DOHH2 (cell line): ENCODE data around the gene ZER1.

Experiments used
- H3F3A ChIP-seq: fragments of 200-600 bp; sonication (generic), shearing (Covaris generic); 2 replicates; pipeline ENCODE4 v1.6.0; 2016; ENCODE audit warnings: antibody characterized with exemption, mild to moderate bottlenecking; ENCODE audit not compliant: control insufficient read depth, insufficient read depth
- H3K27ac ChIP-seq: fragments of 200-600 bp; sonication (generic); 2 replicates; pipeline ENCODE4 v1.5.1; 2014; ENCODE audit warnings: low read depth, mild to moderate bottlenecking, low read length, moderate library complexity
- H3K27me3 ChIP-seq: fragments of 200-600 bp; sonication (generic); 2 replicates; pipeline ENCODE4 v1.6.1; 2014; ENCODE audit warnings: mild to moderate bottlenecking, low read length, mixed read lengths; ENCODE audit not compliant: control insufficient read depth
- H3K36me3 ChIP-seq: fragments of 200-600 bp; sonication (generic); 2 replicates; pipeline ENCODE4 v1.6.1; 2014; ENCODE audit warnings: mild to moderate bottlenecking, low read length, moderate library complexity, mixed read lengths; ENCODE audit not compliant: control insufficient read depth
- H3K4me1 ChIP-seq: fragments of 200-600 bp; sonication (generic); 2 replicates; pipeline ENCODE4 v1.6.1; 2014; ENCODE audit warnings: mild to moderate bottlenecking, low read length, mixed read lengths; ENCODE audit not compliant: control insufficient read depth
- H3K4me2 ChIP-seq: fragments of 200-600 bp; sonication (generic); 2 replicates; pipeline ENCODE4 v1.6.0; 2014; ENCODE audit warnings: mild to moderate bottlenecking, low read length, moderate library complexity
- H3K4me3 ChIP-seq: fragments of 200-600 bp; sonication (generic); 2 replicates; pipeline ENCODE4 v1.5.1; 2014; ENCODE audit warnings: mild to moderate bottlenecking, low read length, mixed read lengths
- H3K79me2 ChIP-seq: fragments of 200-600 bp; sonication (generic); 2 replicates; pipeline ENCODE4 v1.6.1; 2014; ENCODE audit warnings: mild to moderate bottlenecking, low read length, mixed read lengths; ENCODE audit not compliant: control insufficient read depth
- H3K9me2 ChIP-seq: fragments of 200-600 bp; sonication (generic); replicated peaks from 2 replicates; pipeline ENCODE4 v1.6.1; 2014; ENCODE audit warnings: mild to moderate bottlenecking, low read length, mixed read lengths; ENCODE audit not compliant: control insufficient read depth
- H3K9me3 ChIP-seq: fragments of 200-600 bp; sonication (generic); 2 replicates; pipeline ENCODE4 v1.6.1; 2014; ENCODE audit warnings: antibody characterized with exemption, low read length, mixed read lengths; ENCODE audit not compliant: control insufficient read depth, insufficient read depth
- H4K20me1 ChIP-seq: fragments of 200-600 bp; sonication (generic); 2 replicates; pipeline ENCODE4 v1.6.0; 2014; ENCODE audit warnings: low read depth, mild to moderate bottlenecking, antibody characterized with exemption, low read length, moderate library complexity; ENCODE audit not compliant: control insufficient read depth, insufficient read depth
- CTCF ChIP-seq: fragments of 200-600 bp; sonication (generic); IDR thresholded peaks from one replicate; pipeline ENCODE4 v1.5.1; 2014; ENCODE audit warnings: antibody characterized with exemption, mild to moderate bottlenecking, low read depth, low read length; ENCODE audit not compliant: poor library complexity, severe bottlenecking
- EZH2phosphoT487 ChIP-seq: fragments of 200-600 bp; sonication (generic); IDR thresholded peaks from 2 replicates; pipeline ENCODE4 v1.6.1; 2017; ENCODE audit warnings: borderline replicate concordance, mild to moderate bottlenecking, antibody characterized with exemption, low read length, moderate library complexity, mixed read lengths

The ZER1 gene

GRCh38 chr9:128687453-128687852 lies 84.3 kb downstream of the ZER1 start:
- Histone ChIP-seq H3K9me3 (no peaks in the 10 kb centered on the region), H3K27me3 (no peaks in the 10 kb centered on the region), H3F3A (peaks cover 43% of the 10 kb centered on the region), H4K20me1 (peaks cover 29% of the 10 kb centered on the region), H3K79me2 (peaks cover 92% of the 10 kb centered on the region), H3K4me3 (peak overlapping the region; percentile 93), H3K36me3 (peaks cover 72% of the 10 kb centered on the region), H3K9me2 (no peaks in the 10 kb centered on the region), H3K4me2 (peak overlapping the region; percentile 87), H3K4me1 (peaks cover 57% of the 10 kb centered on the region), H3K27ac (peak overlapping the region; percentile 75; the same call in 1 of the 2 replicates)
- TF ChIP-seq CTCF: no peak

- Histone ChIP-seq H3K79me2 (peaks cover 92% of the 10 kb centered on the region), H3K4me2 (peak overlapping the region; percentile 87), H3K9me3 (no peaks in the 10 kb centered on the region), H4K20me1 (peaks cover 16% of the 10 kb centered on the region), H3K9me2 (no peaks in the 10 kb centered on the region), H3K36me3 (peaks cover 63% of the 10 kb centered on the region), H3K4me3 (peak overlapping the region; percentile 93), H3F3A (peaks cover 29% of the 10 kb centered on the region), H3K27me3 (no peaks in the 10 kb centered on the region), H3K4me1 (peaks cover 61% of the 10 kb centered on the region), H3K27ac (peak overlapping the region; percentile 98)
- TF ChIP-seq EZH2phosphoT487: no peak
These were observed 85.9 kb downstream of the ZER1 start for GRCh38 chr9:128685636-128686489.

- Histone ChIP-seq H3K27ac (peak overlapping the region; percentile 98), H3K9me2 (no peaks in the 10 kb centered on the region), H3K79me2 (peaks cover 86% of the 10 kb centered on the region), H3K4me1 (peaks cover 56% of the 10 kb centered on the region), H3K9me3 (no peaks in the 10 kb centered on the region), H3K4me2 (peak overlapping the region; percentile 87), H3K4me3 (peak overlapping the region; percentile 93), H3F3A (peaks cover 22% of the 10 kb centered on the region), H4K20me1 (peaks cover 8% of the 10 kb centered on the region; the same call in 1 of the 2 replicates), H3K36me3 (peaks cover 53% of the 10 kb centered on the region), H3K27me3 (no peaks in the 10 kb centered on the region)
- TF ChIP-seq EZH2phosphoT487: no peak
- TF ChIP-seq CTCF: no peak
These were observed 87.2 kb downstream of the ZER1 start for GRCh38 chr9:128684325-128685199.

GRCh38 chr9:128684065-128684324 lies 87.7 kb downstream of the ZER1 start:
- peaks cover 53% of the 10 kb centered on the region for H3K36me3 ChIP-seq
- H3K79me2 ChIP-seq: peaks cover 83% of the 10 kb centered on the region
- H3K4me2 ChIP-seq: peak overlapping the region; percentile 87
- H3K27me3 ChIP-seq: no peaks in the 10 kb centered on the region
- H3K4me1 ChIP-seq: peaks cover 56% of the 10 kb centered on the region
- TF ChIP-seq EZH2phosphoT487 (no peak), CTCF (no peak)
- peaks cover 8% of the 10 kb centered on the region; the same call in 1 of the 2 replicates for H4K20me1 ChIP-seq
- peaks cover 22% of the 10 kb centered on the region for H3F3A ChIP-seq
- H3K4me3 ChIP-seq: peak overlapping the region; percentile 93
- no peaks in the 10 kb centered on the region for H3K9me3 ChIP-seq
- H3K27ac ChIP-seq: peak overlapping the region; percentile 98
- no peaks in the 10 kb centered on the region for H3K9me2 ChIP-seq
